HepG2 (cell line): ENCODE data around the gene PRKCZ. TPM values are rescaled to one million over a fixed set of nuclear protein-coding genes. Genes with fewer than 3 reads are reported as not detected.
A peak's percentile ranks its signal among the peaks of the same experiment; 100 is the strongest.

Source experiments
- CHD2 ChIP-seq: IDR thresholded peaks from 2 replicates; pipeline ENCODE4 v1.6.1; 2011; ENCODE audit warnings: low read depth, low read length, improper control_type of control experiment
- HOMEZ ChIP-seq: IDR thresholded peaks from 2 replicates; pipeline ENCODE4 v1.6.1; 2016; ENCODE audit warnings: low read depth
- MXD1 ChIP-seq: sonication (generic); formaldehyde crosslinking; IDR thresholded peaks from 2 replicates; pipeline ENCODE4 v1.4.0; 2020; ENCODE audit warnings: mild to moderate bottlenecking, missing genetic modification reagents
- MYC ChIP-seq: sonication (generic); formaldehyde crosslinking; IDR thresholded peaks from 2 replicates; pipeline ENCODE4 v1.9.0; 2021; ENCODE audit warnings: missing genetic modification reagents, borderline replicate concordance
- REPIN1 ChIP-seq: sonication (generic); formaldehyde crosslinking; IDR thresholded peaks from 2 replicates; pipeline ENCODE4 v1.8.0; 2022; ENCODE audit warnings: missing genetic modification reagents, low read depth, mild to moderate bottlenecking, borderline replicate concordance
- SMAD1 ChIP-seq: sonication (generic); formaldehyde crosslinking; IDR thresholded peaks from 2 replicates; pipeline ENCODE4 v1.4.0; 2020; ENCODE audit warnings: missing genetic modification reagents, low read depth, mild to moderate bottlenecking, borderline replicate concordance
- TIGD3 ChIP-seq: sonication (generic); formaldehyde crosslinking; IDR thresholded peaks from 2 replicates; pipeline ENCODE4 v1.5.1; 2020; ENCODE audit warnings: mild to moderate bottlenecking, missing genetic modification reagents, borderline replicate concordance
- ZBTB8A ChIP-seq: sonication (generic); formaldehyde crosslinking; IDR thresholded peaks from 2 replicates; pipeline ENCODE4 v1.4.0; 2020; ENCODE audit warnings: mild to moderate bottlenecking, low read depth, missing genetic modification reagents, borderline replicate concordance
- ZNF138 ChIP-seq: sonication (generic); formaldehyde crosslinking; IDR thresholded peaks from 2 replicates; pipeline ENCODE4 v1.5.0; 2020; ENCODE audit warnings: mild to moderate bottlenecking, low read depth, missing genetic modification reagents
- ZNF225 ChIP-seq: sonication (generic); formaldehyde crosslinking; IDR thresholded peaks from 2 replicates; pipeline ENCODE4 v1.4.0; 2020; ENCODE audit warnings: mild to moderate bottlenecking, missing genetic modification reagents
- ZNF558 ChIP-seq: sonication (generic); formaldehyde crosslinking; IDR thresholded peaks from 2 replicates; pipeline ENCODE4 v1.9.0; 2022; ENCODE audit warnings: mild to moderate bottlenecking, missing genetic modification reagents, borderline replicate concordance
- ZNF597 ChIP-seq: sonication (generic); formaldehyde crosslinking; IDR thresholded peaks from 2 replicates; pipeline ENCODE4 v1.5.0; 2020; ENCODE audit warnings: missing genetic modification reagents
- ZNF598 ChIP-seq: sonication (generic); formaldehyde crosslinking; IDR thresholded peaks from 2 replicates; pipeline ENCODE4 v1.5.1; 2020; ENCODE audit warnings: mild to moderate bottlenecking, missing genetic modification reagents, borderline replicate concordance
- ZNF839 ChIP-seq: sonication (generic); formaldehyde crosslinking; IDR thresholded peaks from 2 replicates; pipeline ENCODE4 v1.4.0; 2020; ENCODE audit warnings: missing genetic modification reagents, mild to moderate bottlenecking, borderline replicate concordance
- ZUFSP ChIP-seq: sonication (generic); formaldehyde crosslinking; IDR thresholded peaks from 2 replicates; pipeline ENCODE4 v1.9.0; 2021; ENCODE audit warnings: missing genetic modification reagents, mild to moderate bottlenecking, borderline replicate concordance
- polyA plus RNA-seq, 8 experiments: library from polyadenylated mRNA; depleted of rRNA in 3 of 8; stranded (reverse) in 7 of 8; unstranded in 1 of 8; fragments of >200 nt; fragmentation: Illumina TruSeq in 4 of 8; extraction: Trizol in 4 of 8; gene quantifications; 2 replicates each; pipeline versions ENCODE4 v1.2.1 to v1.2.3, GENCODE V29; 2011 to 2016; ENCODE audit warnings: low read depth in 4 of 8, missing spikeins in 1 of 8, mixed read lengths in 1 of 8; ENCODE audit not compliant: insufficient read depth in 1 of 8
- total RNA-seq, 5 experiments: library from RNA; depleted of rRNA; stranded (reverse); fragments of >200 nt; fragmentation: Illumina TruSeq; extraction: Trizol; gene quantifications; 2 replicates each; pipeline ENCODE4 v1.2.3, GENCODE V29; 2016; ENCODE audit warnings: low read depth in 1 of 5
- TF ChIP-seq, protein P1 (sequence below): sonication (generic); formaldehyde crosslinking; IDR thresholded peaks from 2 replicates; pipeline ENCODE4 v1.8.1; 2023; ENCODE audit warnings: mild to moderate bottlenecking, missing genetic modification reagents
- TF ChIP-seq, protein P2 (sequence below): sonication (generic); formaldehyde crosslinking; IDR thresholded peaks from 2 replicates; pipeline ENCODE4 v1.4.0; 2020; ENCODE audit warnings: mild to moderate bottlenecking, missing genetic modification reagents, borderline replicate concordance

PRKCZ gene
- total and polyA plus RNA-seq, 2 of the 13 experiments (the other 11 are each of a cell fraction or from before 2014, with no cell fraction given), result 34.7 to 85.2 TPM

DNA sequence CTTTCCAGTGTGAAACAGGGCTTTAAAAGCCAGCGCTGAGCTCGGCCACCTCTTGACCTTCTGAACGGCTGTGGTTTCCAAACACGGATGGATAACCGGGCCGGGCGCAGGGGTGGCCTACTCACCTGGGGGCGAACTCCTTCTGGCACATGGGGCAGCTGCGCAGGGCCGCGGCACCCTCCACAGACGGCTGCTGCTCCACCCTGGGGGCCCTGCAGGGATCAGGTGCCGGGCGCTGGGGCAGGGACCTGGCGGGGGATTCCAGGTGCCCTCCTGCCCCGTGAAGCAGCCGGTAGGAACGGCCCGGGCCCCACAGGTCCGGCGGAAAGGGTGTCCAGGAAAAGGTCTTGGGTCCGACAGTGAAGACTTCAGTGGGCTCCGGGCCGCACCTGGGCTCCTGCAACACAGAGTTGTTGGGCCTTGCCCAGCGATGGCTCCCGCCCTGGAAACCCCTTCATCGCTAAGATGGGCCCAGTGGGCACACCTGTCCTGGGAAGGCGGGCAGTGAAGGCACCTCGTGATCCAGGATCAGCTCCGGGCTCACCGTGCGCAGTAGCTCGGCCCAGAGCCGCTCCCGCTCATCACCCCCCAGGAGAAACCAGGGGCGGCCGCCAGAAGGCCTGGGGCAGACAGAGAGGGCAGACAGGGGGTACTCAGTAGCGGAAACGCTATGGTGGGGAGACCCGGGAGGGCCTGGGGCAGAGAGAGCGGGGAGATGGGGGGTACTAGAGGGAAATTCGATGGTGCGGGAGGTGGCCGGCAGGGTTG lies 143.5 kb downstream of the PRKCZ start (continued):
- TF ChIP-seq ZNF598 (CRISPR knock-in tag) (peak; percentile 73; the same call in 1 of the 2 replicates), ZNF138 (CRISPR knock-in tag) (no peak), ZNF225 (CRISPR knock-in tag) (no peak), ZNF597 (CRISPR knock-in tag) (no peak), REPIN1 (CRISPR knock-in tag) (no peak), SMAD1 (0 out of 2 replicates have a peak, but pooled peaks have one; percentile 42), TIGD3 (CRISPR knock-in tag) (no peak), CHD2 (no peak), ZNF558 (no peak), ZNF839 (CRISPR knock-in tag) (no peak), MXD1 (no peak), ZUFSP (CRISPR knock-in tag) (no peak), HOMEZ (no peak), ZBTB8A (CRISPR knock-in tag) (no peak), MYC (peak; percentile 35; the same call in 1 of the 2 replicates)
- TF ChIP-seq, protein P1, sequence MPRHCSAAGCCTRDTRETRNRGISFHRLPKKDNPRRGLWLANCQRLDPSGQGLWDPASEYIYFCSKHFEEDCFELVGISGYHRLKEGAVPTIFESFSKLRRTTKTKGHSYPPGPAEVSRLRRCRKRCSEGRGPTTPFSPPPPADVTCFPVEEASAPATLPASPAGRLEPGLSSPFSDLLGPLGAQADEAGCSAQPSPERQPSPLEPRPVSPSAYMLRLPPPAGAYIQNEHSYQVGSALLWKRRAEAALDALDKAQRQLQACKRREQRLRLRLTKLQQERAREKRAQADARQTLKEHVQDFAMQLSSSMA (CRISPR knock-in tag), result no peak
- TF ChIP-seq, protein P2, sequence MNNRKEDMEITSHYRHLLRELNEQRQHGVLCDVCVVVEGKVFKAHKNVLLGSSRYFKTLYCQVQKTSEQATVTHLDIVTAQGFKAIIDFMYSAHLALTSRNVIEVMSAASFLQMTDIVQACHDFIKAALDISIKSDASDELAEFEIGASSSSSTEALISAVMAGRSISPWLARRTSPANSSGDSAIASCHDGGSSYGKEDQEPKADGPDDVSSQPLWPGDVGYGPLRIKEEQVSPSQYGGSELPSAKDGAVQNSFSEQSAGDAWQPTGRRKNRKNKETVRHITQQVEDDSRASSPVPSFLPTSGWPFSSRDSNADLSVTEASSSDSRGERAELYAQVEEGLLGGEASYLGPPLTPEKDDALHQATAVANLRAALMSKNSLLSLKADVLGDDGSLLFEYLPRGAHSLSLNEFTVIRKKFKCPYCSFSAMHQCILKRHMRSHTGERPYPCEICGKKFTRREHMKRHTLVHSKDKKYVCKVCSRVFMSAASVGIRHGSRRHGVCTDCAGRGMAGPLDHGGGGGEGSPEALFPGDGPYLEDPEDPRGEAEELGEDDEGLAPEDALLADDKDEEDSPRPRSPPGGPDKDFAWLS (CRISPR knock-in tag), result no peak
